GM12878 (cell line): Measurements from ENCODE around the gene ADAM19. TPM values are rescaled to one million over a fixed set of nuclear protein-coding genes. Genes with fewer than 3 reads are reported as not detected.

ENCODE experiments used
- ATAC-seq: fragments of 200-7000 bp; cut with Tn5 transposase; 3 replicates; pipeline ENCODE4 v1.9.1; 2020; ENCODE audit warnings: mild to moderate bottlenecking, moderate library complexity
- BruUV-seq: library from RNA; stranded (reverse); fragments of 400-500 nt; replicated peaks from 2 replicates; lab custom pipeline; 2021; lab: Mats Ljungman, UMichigan
- CTCF ChIA-PET: fragments of 300-600 bp; sonication (Branson Sonifier 250); formaldehyde crosslinking; extraction: SDS; loops from one replicate; lab custom pipeline; 2021; ENCODE audit warnings: inconsistent platforms; lab: Yijun Ruan, JAX
- POLR2A ChIA-PET: fragments of 350-600 bp; formaldehyde crosslinking; extraction: SDS; loops from one replicate; lab custom pipeline; 2021; ENCODE audit warnings: inconsistent platforms; lab: Charles Lee
- RAD21 ChIA-PET: fragments of 300-600 bp; sonication (Branson Sonifier 250); formaldehyde crosslinking; loops from one replicate; lab custom pipeline; 2023; ENCODE audit warnings: antibody characterized with exemption; ENCODE audit not compliant: unreplicated experiment; lab: Charles Lee
- SMC1A ChIA-PET: fragments of 300-600 bp; sonication (Branson Sonifier 250); formaldehyde crosslinking; loops from one replicate; lab custom pipeline; 2023; ENCODE audit not compliant: unreplicated experiment, uncharacterized antibody; lab: Charles Lee
- DNase-seq: peaks from one replicate; pipeline ENCODE4 v3.0.0-alpha.2; 2011; ENCODE audit warnings: low read depth, low spot score
- FAIRE-seq: peaks from 3 replicates; lab custom pipeline; 2011; peaks lifted over from hg19 to GRCh38; lab: Jason Lieb, UNC
- H2AFZ ChIP-seq: 2 replicates; pipeline ENCODE4 v1.6.0; 2011; ENCODE audit warnings: low read depth, low read length, control low read depth; ENCODE audit not compliant: control insufficient read depth
- H3K27ac ChIP-seq: 2 replicates; pipeline ENCODE4 v1.5.1; 2011; ENCODE audit warnings: control low read depth; ENCODE audit not compliant: control insufficient read depth, insufficient read depth
- H3K27me3 ChIP-seq, 2 experiments: replicated peaks in 1 of 2; 2 replicates each; pipeline versions ENCODE4 v1.6.0 to v1.6.1; 2011; ENCODE audit warnings: low read length in 1 of 2; ENCODE audit not compliant: control insufficient read depth in 2 of 2, insufficient read depth in 2 of 2
- H3K36me3 ChIP-seq, 2 experiments: 2 replicates each; pipeline ENCODE4 v1.5.1; 2011; ENCODE audit warnings: low read length in 1 of 2; ENCODE audit not compliant: control insufficient read depth in 2 of 2, insufficient read depth in 2 of 2
- H3K4me1 ChIP-seq: 2 replicates; pipeline ENCODE4 v1.6.1; 2011; ENCODE audit warnings: mild to moderate bottlenecking, low read length, moderate library complexity, mixed read lengths; ENCODE audit not compliant: control insufficient read depth, insufficient read depth
- H3K4me2 ChIP-seq: 2 replicates; pipeline ENCODE4 v1.6.0; 2011; ENCODE audit warnings: control low read depth; ENCODE audit not compliant: control insufficient read depth, insufficient read depth
- H3K4me3 ChIP-seq: fragments of 200-600 bp; sonication (generic); 2 replicates; pipeline ENCODE4 v1.5.1; 2016
- H3K79me2 ChIP-seq: 2 replicates; pipeline ENCODE4 v1.6.0; 2011; ENCODE audit warnings: low read length; ENCODE audit not compliant: control insufficient read depth, insufficient read depth
- H3K9ac ChIP-seq: 2 replicates; pipeline ENCODE4 v1.8.0; 2011; ENCODE audit warnings: low read length, control low read depth, mixed read lengths; ENCODE audit not compliant: control insufficient read depth, insufficient read depth
- H3K9me3 ChIP-seq: replicated peaks from 3 replicates; pipeline ENCODE4 v1.5.1; 2011; ENCODE audit warnings: mild to moderate bottlenecking, low read length; ENCODE audit not compliant: control insufficient read depth, insufficient read depth
- H4K20me1 ChIP-seq: 2 replicates; pipeline ENCODE4 v1.6.0; 2011; ENCODE audit not compliant: control insufficient read depth, insufficient read depth
- BHLHE40 ChIP-seq, 2 experiments: fragments of 450-650 bp in 1 of 2; IDR thresholded peaks; 2 replicates each; pipeline ENCODE4 v1.6.1; 2011 to 2017; ENCODE audit warnings: low read depth in 2 of 2, borderline replicate concordance in 1 of 2, improper control_type of control experiment in 1 of 2, low read length in 1 of 2, mild to moderate bottlenecking in 1 of 2
- CBX5 ChIP-seq: sonication (generic); IDR thresholded peaks from 2 replicates; pipeline ENCODE4 v1.6.1; 2016; ENCODE audit warnings: low read depth, moderate library complexity, mild to moderate bottlenecking, inconsistent platforms
- CEBPB ChIP-seq, 2 experiments: fragments of 150-350 bp in 1 of 2; IDR thresholded peaks; 2 replicates each; pipeline ENCODE4 v1.6.1; 2012 to 2014; ENCODE audit warnings: low read depth in 2 of 2, low read length in 2 of 2, borderline replicate concordance in 1 of 2, inconsistent platforms in 1 of 2
- DPF2 ChIP-seq: fragments of 450-650 bp; IDR thresholded peaks from 2 replicates; pipeline ENCODE4 v1.6.1; 2017; ENCODE audit warnings: mild to moderate bottlenecking
- ETV6 ChIP-seq, 2 experiments: fragments of 450-650 bp in 1 of 2; IDR thresholded peaks in 1 of 2; conservative IDR thresholded peaks in 1 of 2; 2 replicates each; pipeline ENCODE4 v1.6.1; 2014; ENCODE audit warnings: antibody characterized with exemption in 1 of 2, borderline replicate concordance in 1 of 2, low read depth in 1 of 2, mild to moderate bottlenecking in 1 of 2, moderate library complexity in 1 of 2
- FOS ChIP-seq: IDR thresholded peaks from 3 replicates; pipeline ENCODE4 v1.6.1; 2011; ENCODE audit warnings: borderline replicate concordance; ENCODE audit not compliant: insufficient read length; ENCODE audit errors: extremely low read depth
- IKZF2 ChIP-seq, 2 experiments: fragments of 450-650 bp; IDR thresholded peaks; 2 replicates each; pipeline ENCODE4 v1.6.1; 2017; ENCODE audit warnings: mild to moderate bottlenecking in 2 of 2, moderate library complexity in 2 of 2
- IRF4 ChIP-seq: IDR thresholded peaks from 2 replicates; pipeline ENCODE4 v1.6.1; 2011; ENCODE audit warnings: low read depth, low read length
- MXI1 ChIP-seq: fragments of 150-350 bp; IDR thresholded peaks from 2 replicates; pipeline ENCODE4 v1.6.1; 2011; ENCODE audit warnings: low read depth, mild to moderate bottlenecking, inconsistent platforms, low read length, improper control_type of control experiment
- NFIC ChIP-seq: IDR thresholded peaks from 2 replicates; pipeline ENCODE4 v1.6.1; 2012; ENCODE audit warnings: low read depth, mild to moderate bottlenecking, inconsistent platforms, low read length, moderate library complexity
- RB1 ChIP-seq: fragments of 450-650 bp; formaldehyde crosslinking; IDR thresholded peaks from 2 replicates; pipeline ENCODE4 v1.6.1; 2017; ENCODE audit warnings: mild to moderate bottlenecking, borderline replicate concordance
- RUNX3 ChIP-seq: IDR thresholded peaks from 2 replicates; pipeline ENCODE4 v1.6.1; 2012; ENCODE audit warnings: low read length, inconsistent platforms
- SIN3A ChIP-seq: IDR thresholded peaks from 2 replicates; pipeline ENCODE4 v1.6.1; 2012; ENCODE audit warnings: low read depth, low read length, improper control_type of control experiment
- SMARCA5 ChIP-seq: fragments of 450-650 bp; IDR thresholded peaks from 2 replicates; pipeline ENCODE4 v1.6.1; 2017; ENCODE audit warnings: mild to moderate bottlenecking
- SREBF1 ChIP-seq: IDR thresholded peaks from 2 replicates; pipeline ENCODE4 v1.6.1; 2012; ENCODE audit warnings: mild to moderate bottlenecking, low read length
- SUPT20H ChIP-seq: IDR thresholded peaks from 2 replicates; pipeline ENCODE4 v1.6.1; 2011; ENCODE audit warnings: low read depth, mild to moderate bottlenecking, low read length, moderate library complexity, borderline replicate concordance; ENCODE audit not compliant: control insufficient read depth
- ZNF217 ChIP-seq: fragments of 450-650 bp; IDR thresholded peaks from 2 replicates; pipeline ENCODE4 v1.6.1; 2017; ENCODE audit warnings: antibody characterized with exemption, mild to moderate bottlenecking
- WGBS: methylation state at CpG from one replicate; pipeline ENCODE4 v1.1.6; 2016; ENCODE audit warnings: low lambda C conversion rate; ENCODE audit not compliant: insufficient replicate concordance, insufficient coverage; ENCODE audit errors: missing lambda C conversion rate; 5-methylcytosine and 5-hydroxymethylcytosine counted together
- in situ Hi-C: fragments of 300-500 bp; cut with MboI; formaldehyde crosslinking; loops from 9 replicates; pipeline ENCODE4 v1.14.3; 2018; ENCODE audit warnings: mixed read lengths
- intact Hi-C: fragments of 100-400 bp; cut with micrococcal nuclease; formaldehyde crosslinking; loops from one replicate; pipeline ENCODE4 v1.14.2; 2022; ENCODE audit not compliant: unreplicated experiment
- polyA plus RNA-seq, 11 experiments: library from polyadenylated mRNA; depleted of rRNA in 4 of 11; unstranded in 6 of 11; stranded (reverse) in 5 of 11; fragments of >200 nt; fragmentation: Nextera tagmentation in 4 of 11; fragmentation: Illumina TruSeq in 1 of 11; extraction: Ambion mirVana in 4 of 11; extraction: Trizol in 1 of 11; gene quantifications; 1 replicate in 1 of 11; 2 replicates in 10 of 11; pipeline versions ENCODE4 v1.2.1 to v1.2.3, GENCODE V29; 2011 to 2016; ENCODE audit warnings: inconsistent platforms in 2 of 11, missing spikeins in 2 of 11, low read depth in 1 of 11
- total RNA-seq, 4 experiments: library from RNA; depleted of rRNA in 3 of 4; stranded (reverse); fragments of >200 nt in 3 of 4; fragmentation: Illumina TruSeq in 1 of 4; extraction: Trizol in 1 of 4; gene quantifications; 2 replicates each; pipeline versions ENCODE4 v1.2.1 to v1.2.3, GENCODE V29; 2013 to 2021
- TF ChIP-seq, protein P1 (sequence below): fragments of 450-650 bp; formaldehyde crosslinking; IDR thresholded peaks from 2 replicates; pipeline ENCODE4 v1.4.0; 2022; ENCODE audit warnings: mild to moderate bottlenecking, moderate library complexity

Gene ADAM19
- total and polyA plus RNA-seq, 10 of the 15 experiments (the other 5 are each of a cell fraction or from before 2014, with no cell fraction given) = 16.0 to 92.8 (median 44.7) TPM

DNA sequence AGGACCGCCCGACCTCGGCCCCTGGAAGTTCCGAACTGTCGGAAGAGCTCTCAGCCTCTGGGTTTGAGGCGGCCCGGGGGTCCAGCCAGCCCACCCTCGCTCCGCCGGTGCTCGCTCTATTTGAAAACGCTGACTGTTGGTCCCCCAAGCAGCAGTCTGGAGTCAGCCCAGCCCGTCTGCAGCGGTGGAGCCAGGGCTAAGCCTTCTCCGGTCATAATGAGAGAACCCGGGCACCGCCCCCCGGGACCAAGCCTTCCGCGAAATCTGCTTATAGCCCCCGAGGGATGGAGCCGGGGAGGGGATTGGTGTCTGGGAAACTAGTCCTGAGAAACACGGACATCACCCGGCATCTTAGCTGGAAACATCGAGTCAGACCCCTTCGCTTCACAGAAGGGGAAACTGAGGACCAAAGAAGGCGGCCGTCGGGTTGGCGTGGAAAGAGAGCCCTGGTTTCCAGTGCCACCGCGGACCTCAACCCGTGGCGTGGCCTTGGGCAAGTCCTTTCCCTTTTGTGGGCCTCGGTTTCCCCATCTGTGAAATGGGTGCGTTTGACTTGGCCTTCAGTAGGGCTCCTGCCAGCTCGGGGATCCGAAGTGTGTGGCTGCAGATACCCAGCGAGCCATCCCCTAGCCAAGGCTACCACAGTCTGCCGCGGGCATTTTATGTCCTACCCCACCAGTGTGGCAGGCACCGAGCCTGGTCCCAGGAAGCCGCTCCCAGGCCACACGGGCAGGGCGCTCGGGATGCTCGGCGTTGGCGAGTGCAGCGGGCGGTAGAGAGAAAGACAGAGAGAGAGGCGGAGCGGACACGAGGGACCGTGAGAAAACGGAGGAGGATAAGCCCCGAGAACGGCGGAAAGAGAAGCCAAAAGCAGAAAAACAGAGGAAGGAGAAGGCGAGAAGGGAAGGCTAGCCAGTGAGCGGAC is 857 bp downstream of the ADAM19 start:
- H3K79me2 ChIP-seq = peaks cover 32% of the 10 kb centered on the region
- POLR2A ChIA-PET = interaction anchor here (1.2 to 2.0 kb wide), 5 partner anchors 12 to 35 kb away, joined by 4 to 12 read pairs (median 5); no protein-coding TSS in a partner anchor
- peak overlapping the region; percentile 83 for H3K9ac ChIP-seq
- peak overlapping the region; percentile 91 for H3K4me2 ChIP-seq
- under 1% methylated on average over 58 of the region's 61 CpGs for WGBS
- H3K9me3 ChIP-seq = no peaks in the 10 kb centered on the region
- RAD21 ChIA-PET = interaction anchor here (0.8 to 1.9 kb wide), 7 partner anchors 11 to 303 kb away, joined by 3 to 9 read pairs (median 3); no protein-coding TSS in a partner anchor
- peak; percentile 19 for ATAC-seq
- H3K4me1 ChIP-seq = peaks cover 53% of the 10 kb centered on the region
- CTCF ChIA-PET = interaction anchor here (1.0 to 1.7 kb wide), 4 partner anchors 18 to 169 kb away, joined by 3 to 7 read pairs (median 5); partner anchors contain the start of gene LSM11
- intact Hi-C loops = loop anchor here (2.0 to 5.0 kb wide), 5 partner anchors 22 to 158 kb away; partner anchors contain the start of genes C5orf52, SOX30 and THG1L
- H3K36me3 ChIP-seq = peaks cover 0 to 2% of the 10 kb centered on the region in 2 experiments; a peak in 2 of 4 replicates
- H3K27me3 ChIP-seq = no peaks in the 10 kb centered on the region
- H3K27ac ChIP-seq = peak overlapping the region; percentile 67
- in situ Hi-C loops = no loop called here
- no peaks in the 10 kb centered on the region; the same call in 1 of the 2 replicates for H4K20me1 ChIP-seq
- peak overlapping the region; percentile 71 for H2AFZ ChIP-seq
- no peak for DNase-seq
- SMC1A ChIA-PET = interaction anchor here (0.7 to 10.4 kb wide), 10 partner anchors 16 to 142 kb away, joined by 3 to 129 read pairs (median 4); no protein-coding TSS in a partner anchor
- no TSS peak for BruUV-seq
- peak overlapping the region; percentile 75 for H3K4me3 ChIP-seq
- FAIRE-seq = no peak
- no peak; the same call in 1 of the 2 replicates for TF ChIP-seq SIN3A
- TF ChIP-seq BHLHE40 (IDR thresholded peaks at IDR 0.05; ENCODE audit: borderline replicate concordance in 1 of 2, low read depth in 2 of 2, low read length in 1 of 2) = 0 out of 4 replicates have a peak, but pooled peaks of 1 of the 2 experiments have one; percentile 14
- TF ChIP-seq, protein P1, sequence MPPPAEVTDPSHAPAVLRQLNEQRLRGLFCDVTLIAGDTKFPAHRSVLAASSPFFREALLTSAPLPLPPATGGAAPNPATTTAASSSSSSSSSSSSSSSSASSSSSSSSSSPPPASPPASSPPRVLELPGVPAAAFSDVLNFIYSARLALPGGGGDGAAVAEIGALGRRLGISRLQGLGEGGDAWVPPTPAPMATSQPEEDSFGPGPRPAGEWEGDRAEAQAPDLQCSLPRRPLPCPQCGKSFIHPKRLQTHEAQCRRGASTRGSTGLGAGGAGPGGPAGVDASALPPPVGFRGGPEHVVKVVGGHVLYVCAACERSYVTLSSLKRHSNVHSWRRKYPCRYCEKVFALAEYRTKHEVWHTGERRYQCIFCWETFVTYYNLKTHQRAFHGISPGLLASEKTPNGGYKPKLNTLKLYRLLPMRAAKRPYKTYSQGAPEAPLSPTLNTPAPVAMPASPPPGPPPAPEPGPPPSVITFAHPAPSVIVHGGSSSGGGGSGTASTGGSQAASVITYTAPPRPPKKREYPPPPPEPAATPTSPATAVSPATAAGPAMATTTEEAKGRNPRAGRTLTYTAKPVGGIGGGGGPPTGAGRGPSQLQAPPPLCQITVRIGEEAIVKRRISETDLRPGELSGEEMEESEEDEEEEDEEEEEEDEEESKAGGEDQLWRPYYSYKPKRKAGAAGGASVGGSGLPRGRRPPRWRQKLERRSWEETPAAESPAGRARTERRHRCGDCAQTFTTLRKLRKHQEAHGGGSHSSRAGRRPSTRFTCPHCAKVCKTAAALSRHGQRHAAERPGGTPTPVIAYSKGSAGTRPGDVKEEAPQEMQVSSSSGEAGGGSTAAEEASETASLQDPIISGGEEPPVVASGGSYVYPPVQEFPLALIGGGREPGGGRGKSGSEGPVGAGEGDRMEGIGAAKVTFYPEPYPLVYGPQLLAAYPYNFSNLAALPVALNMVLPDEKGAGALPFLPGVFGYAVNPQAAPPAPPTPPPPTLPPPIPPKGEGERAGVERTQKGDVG (CRISPR knock-in tag) = no peak
- peak in 1 of 2 experiments; percentile 26; a peak in 1 of 4 replicates for TF ChIP-seq IKZF2 (IDR thresholded peaks at IDR 0.05)
- no peak for TF ChIP-seq IRF4
- no peak for TF ChIP-seq CEBPB (IDR thresholded peaks at IDR 0.05; ENCODE audit: borderline replicate concordance in 1 of 2, low read depth in 2 of 2, low read length in 2 of 2)
- TF ChIP-seq CBX5 = no peak; the same call in 1 of the 2 replicates
- no peak for TF ChIP-seq SUPT20H
- peak; percentile 19; the same call in 1 of the 2 replicates for TF ChIP-seq RUNX3
- TF ChIP-seq RB1 = no peak
- 0 out of 4 replicates have a peak, but pooled peaks of 1 of the 2 experiments have one; percentile 7 for TF ChIP-seq ETV6 (conservative IDR thresholded peaks at IDR 0.05 in 1 of 2, IDR thresholded peaks at IDR 0.05 in 1 of 2; ENCODE audit: borderline replicate concordance in 1 of 2, low read depth in 1 of 2)
- peak; percentile 93 for TF ChIP-seq ZNF217
- no peak for TF ChIP-seq SREBF1
- TF ChIP-seq MXI1 = 0 out of 2 replicates have a peak, but pooled peaks have one; percentile 21
- TF ChIP-seq NFIC = no peak
- no peak for TF ChIP-seq FOS
- TF ChIP-seq SMARCA5 = peak; percentile 96
- no peak for TF ChIP-seq DPF2
